Stimulated activated CD8-positive, alpha-beta memory T cell treated with anti-CD3 and anti-CD28 coated beads, Interleukin-4, amount 100 ng/mL, for 24 hours (primary cell): ENCODE measurements around the gene NLGN3.
A peak's percentile ranks its signal among the peaks of the same experiment; 100 is the strongest.
"Not testable (repeated sequence)": the region's sequence is repeated elsewhere in the genome, so short reads cannot be mapped to it uniquely, and the experiment has no call there.

Source experiments
- DNase-seq: peaks from one replicate; pipeline ENCODE4 v3.0.0-alpha.2; 2020; ENCODE audit warnings: low read depth

Gene NLGN3

DNA sequence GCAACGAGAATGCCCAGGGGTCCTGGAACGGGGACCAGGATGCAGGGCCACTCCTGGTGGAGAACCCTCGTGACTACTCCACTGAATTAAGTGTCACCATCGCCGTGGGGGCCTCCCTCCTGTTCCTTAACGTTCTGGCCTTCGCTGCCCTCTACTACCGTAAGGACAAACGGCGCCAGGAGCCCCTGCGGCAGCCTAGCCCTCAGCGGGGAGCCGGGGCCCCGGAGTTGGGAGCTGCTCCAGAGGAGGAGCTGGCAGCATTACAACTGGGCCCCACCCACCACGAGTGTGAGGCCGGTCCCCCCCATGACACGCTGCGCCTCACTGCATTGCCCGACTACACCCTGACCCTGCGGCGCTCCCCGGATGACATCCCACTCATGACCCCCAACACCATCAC lies 24.9 kb downstream of the NLGN3 start:
- DNase-seq: no peak

DNA sequence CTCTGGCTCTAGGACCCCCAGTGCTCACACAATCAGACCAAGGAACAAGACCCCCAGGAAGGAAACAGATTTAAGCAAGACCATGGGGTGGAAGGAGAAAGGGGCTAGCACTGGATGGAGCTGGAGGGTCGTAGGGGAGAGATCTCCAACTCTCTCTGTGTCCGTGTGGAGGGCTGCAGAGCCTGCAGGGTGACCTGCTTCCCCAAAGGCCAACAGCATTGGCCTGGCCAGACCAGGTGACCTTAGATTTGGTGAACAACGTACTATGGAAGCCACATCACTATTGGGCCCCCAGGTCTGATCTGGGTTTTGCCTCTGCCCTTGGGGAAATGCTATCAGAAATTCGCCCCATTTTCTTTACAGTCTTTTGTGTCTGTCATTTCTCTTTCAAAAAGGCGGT lies 26.0 kb downstream of the NLGN3 start:
- DNase-seq: no peak

DNA sequence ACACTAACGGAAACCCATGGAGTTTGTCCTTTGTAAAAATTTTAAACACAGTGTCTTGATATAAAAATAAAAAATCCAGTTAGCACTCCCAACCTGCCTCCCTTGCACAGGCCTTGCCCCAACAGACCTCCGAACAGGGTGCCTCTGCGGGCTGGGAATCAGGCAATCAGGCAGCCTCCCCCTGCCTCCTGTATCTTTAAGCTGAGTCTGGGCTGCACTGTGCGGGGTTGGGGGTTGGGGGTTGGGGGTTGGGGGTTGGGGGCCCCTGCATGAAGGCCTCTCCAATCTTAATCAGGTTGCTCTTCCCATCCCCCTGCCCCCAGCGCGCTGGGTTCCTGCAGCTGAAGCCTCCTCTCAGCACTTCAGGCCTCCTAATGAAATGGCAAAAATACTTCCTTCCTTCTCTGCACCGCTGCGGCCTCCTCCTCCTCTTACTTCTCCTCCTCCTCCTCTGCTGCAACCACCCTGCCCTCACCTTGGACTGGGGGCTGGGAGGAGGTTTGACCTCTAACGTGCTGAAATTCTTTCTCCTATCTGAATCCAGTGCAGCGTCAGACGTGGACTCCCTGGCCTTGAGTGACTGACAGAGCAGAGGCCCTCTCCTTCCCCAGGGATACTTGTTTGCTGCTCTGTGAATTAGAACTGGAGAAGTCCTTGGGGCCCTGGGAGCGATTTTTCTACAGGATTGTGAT lies 26.6 kb downstream of the NLGN3 start:
- DNase-seq: no peak

DNA sequence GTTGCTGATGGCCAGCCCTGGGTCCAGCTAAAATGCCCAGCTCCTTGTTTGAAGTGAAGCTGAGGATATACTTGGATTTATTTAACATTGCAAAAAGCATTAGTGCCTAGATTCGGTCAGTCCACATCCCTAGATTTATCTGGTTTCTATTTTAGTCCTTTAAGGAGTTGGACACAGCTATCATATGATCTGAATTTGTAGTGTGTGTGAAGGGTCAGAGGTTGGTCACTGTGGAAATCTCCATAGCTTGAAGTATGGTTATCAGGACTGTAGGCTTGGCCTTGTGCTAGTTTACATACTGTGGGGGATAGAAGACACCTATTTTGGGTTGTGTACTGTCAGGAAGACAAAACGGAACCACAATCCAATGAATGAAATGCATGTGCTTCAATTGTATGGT lies 28.8 kb downstream of the NLGN3 start:
- DNase-seq: no peak

DNA sequence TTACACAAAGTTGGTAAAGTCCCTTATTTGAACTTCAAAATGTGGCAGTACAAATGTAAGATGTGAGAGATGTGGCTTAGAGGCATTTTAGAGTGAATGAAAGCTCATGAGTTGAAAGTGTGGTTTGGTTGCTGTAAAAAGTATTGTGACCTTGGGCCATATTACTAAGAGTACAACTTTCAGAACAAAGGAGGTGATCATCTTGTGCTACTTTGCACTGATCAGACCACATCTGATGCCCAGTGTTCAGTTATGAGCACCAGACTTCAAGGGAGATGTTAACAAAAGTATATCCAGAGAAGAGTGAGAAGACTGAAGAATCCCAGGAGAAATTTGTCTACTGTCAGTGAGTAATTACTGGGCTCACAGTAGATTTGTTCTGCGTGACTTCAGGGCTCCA lies 30.2 kb downstream of the NLGN3 start:
- no peak for DNase-seq

- DNase-seq: no peak
Measured at GRCh38 chrX:71175531-71175930, 30.9 kb downstream of the NLGN3 start.

DNA sequence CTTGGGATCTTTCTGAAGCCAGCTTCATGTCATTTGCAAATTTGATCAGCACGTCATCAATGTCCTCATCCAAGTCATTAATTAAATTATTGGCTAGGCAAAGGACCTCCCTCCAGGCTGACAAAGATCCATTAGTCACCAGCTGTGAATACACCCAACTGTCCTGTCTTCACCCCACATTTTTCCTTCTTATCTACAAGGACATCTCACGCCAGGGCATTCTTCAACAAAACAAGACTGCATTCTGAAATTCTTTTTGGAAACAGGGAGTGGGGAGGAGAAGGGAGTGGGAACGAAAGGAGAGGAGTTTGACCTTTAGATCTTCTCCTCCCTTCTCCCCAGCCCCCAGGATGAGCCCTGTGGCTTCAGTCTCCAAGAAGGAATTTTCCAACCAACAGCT lies 32.7 kb downstream of the NLGN3 start:
- DNase-seq: no peak

DNA sequence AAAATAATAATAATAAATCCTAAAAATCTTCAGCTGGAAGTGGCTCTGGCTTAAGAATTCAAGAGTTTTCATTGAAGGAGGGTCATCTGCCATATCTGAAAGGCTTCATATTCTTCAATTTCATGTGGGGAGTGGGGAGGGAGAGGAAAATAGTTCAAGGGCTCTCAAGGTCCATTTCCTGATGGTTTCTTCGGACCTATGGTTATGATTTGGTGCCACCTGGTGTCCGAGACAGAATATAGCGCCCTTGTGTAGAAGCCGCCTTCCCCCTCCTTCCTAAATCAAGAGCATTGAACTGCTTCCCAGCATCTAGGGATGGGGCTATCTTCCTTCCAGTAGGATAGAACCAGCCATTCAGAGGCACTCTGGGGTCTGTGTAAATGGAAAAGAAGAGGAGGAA lies 34.3 kb downstream of the NLGN3 start:
- DNase-seq: no peak

DNA sequence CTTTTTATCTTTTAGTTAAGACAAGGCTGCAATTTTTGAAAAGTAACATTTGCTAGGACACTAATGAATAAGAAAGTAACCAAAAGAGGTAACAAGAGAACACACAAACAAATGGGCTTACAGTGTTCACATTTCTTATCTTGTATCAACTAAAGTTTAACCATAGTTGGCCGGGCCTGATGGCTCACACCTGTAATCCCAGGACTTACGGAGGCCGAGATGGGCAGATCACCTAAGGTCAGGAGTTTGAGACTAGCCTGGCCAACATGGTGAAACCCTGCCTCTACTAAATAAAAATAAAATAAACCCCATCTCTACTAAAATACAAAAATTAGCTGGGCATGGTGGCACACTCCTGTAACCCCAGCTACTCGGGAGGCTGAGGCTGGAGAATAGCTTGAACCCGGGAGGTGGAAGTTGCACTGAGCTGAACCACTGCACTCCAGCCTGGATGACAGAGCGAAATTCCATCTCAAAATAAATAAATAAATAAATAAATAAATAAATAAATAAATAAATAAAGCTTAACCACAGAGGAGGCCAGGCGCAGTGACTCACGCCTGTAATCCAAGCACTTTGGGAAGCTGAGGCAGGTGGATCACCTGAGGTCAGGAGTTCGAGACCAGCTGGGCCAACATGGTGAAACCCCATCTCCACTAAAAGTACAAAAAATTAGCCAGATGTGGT lies 36.1 kb downstream of the NLGN3 start:
- not testable (repeated sequence) for DNase-seq

DNA sequence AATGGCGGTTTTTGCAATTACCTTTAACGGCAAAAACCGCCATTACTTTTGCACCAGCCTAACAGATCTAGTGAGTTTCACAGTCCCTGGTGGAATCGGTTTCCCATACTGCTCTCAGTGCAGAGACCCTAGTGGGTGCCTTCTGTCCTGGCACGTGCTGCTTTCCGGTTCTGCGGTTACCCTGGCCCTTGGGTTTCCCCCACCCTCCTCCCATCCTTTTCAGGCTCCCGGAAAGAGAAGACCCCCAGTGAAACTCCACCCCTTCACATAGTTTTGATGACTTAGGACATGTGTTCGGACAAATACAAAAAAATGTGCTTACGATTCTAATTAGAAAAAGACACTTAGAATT lies 36.9 kb downstream of the NLGN3 start:
- DNase-seq: peak; percentile 42

GRCh38 chrX:71181910-71182799 lies 37.5 kb downstream of the NLGN3 start:
- DNase-seq: peak; percentile 65

GRCh38 chrX:71182871-71183270 lies 38.2 kb downstream of the NLGN3 start:
- DNase-seq: no peak

DNA sequence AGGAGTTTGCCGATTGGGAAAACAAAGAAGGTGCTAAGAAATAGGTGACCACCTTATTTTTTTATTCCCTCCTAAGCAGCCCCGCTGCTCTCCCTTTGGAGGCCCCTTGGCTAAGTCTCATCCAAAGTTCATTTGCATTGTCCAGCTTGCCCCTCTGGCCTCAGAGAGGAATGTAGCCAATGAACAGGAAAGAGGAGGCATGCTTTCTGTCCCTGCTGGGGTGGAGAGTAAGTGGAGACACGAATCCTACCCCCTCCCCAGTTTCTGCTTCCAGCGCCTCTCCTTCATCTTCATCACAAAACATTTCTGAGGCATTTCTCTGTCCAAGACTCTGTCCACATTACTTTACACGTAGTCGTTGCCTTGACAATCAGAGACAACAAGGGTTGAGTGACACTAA lies 38.7 kb downstream of the NLGN3 start:
- no peak for DNase-seq

DNA sequence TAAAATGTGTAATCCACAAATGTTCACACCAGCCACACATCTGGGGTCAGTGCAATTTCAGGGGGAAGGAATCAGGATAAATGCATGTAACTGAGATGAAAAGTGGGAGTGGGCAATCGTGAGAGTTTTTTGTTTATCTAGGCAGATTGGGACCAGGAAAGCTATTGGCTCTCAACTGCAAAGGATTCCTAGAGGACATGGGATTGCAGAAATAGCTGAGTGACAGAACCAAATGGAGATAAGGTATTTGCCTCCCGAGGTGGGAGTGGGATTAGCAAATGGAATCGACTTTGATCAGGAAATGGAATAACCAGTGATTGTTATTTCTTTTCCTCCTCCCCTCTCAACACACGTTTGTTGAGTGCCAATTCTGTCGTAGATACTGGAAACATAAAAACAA lies 39.5 kb downstream of the NLGN3 start:
- no peak for DNase-seq

DNA sequence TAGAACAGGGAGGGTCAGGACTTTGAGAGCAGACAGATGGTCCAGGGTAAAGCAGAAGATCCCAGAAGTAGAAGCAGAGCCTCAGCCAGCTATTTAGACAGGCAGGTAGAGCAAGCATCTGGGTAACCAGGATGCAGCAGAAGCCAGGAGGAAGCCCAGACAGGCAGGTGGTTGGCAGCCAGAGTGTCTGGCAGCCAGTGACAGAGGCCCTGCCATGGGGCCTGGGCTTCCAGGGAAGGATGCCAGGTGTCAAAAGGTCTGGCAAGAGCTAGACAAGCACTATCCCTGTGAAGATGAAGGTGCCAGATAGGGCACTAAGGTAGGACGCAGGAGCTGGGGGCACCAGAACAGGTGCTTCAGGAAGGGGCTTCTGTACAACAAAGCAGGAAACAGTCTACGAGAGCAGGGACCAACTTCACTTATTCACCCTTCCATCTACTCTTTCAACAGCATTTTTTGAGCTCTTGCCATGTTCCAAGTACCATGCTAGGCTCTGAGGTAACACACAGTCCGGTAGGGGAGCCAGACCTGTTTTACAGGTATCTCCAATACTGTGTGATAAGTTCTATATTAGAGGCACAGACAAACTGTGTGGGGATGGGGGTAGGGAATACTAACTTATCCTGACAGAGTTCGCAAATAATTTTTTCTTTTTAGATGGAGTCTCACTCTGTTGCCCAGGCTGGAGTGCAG lies 40.3 kb downstream of the NLGN3 start:
- DNase-seq: no peak

DNA sequence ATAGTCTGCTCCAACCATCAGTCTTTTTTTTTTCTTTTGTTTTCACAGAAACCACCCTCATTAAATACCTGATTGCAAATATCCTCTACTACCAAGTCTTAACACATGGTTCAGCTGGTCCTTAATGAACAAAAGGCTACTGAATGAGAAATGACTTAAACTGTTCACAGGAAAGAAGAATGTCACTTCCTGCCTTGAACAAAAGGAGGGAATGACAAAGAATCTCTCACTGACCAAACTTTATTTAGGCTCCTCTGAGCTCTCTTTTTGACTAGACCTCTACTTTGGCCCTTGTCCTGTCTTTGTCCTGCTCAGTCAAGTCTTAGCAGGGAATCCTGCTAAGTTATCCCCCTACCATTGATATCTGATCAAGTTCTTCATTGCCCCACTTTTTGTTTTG lies 46.6 kb downstream of the NLGN3 start:
- DNase-seq: no peak

DNA sequence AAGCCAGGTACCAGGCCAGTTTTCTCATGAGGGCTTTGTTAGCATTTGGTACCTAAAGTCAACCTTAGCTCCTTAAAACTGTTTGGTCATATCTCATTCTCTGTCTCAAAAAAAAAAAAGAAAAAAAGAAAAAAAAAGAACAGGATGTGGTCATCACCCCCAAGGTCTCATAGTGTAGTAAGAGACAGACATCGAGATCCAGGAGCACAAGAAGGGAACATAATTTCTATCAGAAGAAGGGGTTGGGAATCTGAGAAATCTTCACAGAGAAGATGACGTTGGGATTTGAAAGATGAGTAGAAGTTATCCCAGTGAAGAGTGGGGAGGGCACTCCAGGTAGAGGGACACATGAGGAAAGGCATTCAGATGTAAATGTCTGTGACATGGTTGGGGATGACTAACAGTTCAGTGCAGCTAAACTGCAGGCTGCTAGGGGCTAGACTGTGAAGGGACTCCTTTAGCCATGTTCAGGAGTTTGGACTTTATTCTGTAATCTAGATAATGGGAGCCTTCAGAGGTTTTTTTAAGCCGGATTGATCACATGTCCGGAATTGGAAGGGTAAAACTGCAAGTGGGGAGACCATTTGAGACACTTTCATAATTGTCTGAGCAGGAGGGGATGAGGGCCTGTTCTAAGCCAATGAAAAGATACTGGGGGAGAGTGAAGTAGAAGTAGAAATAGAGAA lies 51.5 kb downstream of the NLGN3 start:
- no peak for DNase-seq

DNA sequence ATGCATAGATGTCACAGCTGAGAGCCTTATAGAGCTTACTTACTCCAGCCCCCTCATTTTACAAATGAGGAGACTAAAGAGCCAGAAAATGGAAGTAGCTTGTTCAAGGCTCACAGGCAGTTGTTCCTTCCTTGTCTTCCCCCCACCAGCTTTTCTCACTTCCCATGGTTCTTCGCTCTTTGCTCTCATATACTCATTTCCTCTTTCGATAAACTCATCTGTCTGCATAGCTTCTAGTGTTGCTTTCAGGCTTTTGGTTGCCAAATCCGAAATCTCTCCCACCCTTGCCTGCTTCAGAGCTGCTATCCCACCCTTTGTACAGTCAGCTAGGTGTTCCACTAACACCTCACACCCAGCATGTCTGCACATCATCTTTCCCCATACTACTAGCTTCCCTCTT lies 53.4 kb downstream of the NLGN3 start:
- no peak for DNase-seq

- no peak for DNase-seq
Measured at GRCh38 chrX:71199252-71200008, 54.8 kb downstream of the NLGN3 start.

DNA sequence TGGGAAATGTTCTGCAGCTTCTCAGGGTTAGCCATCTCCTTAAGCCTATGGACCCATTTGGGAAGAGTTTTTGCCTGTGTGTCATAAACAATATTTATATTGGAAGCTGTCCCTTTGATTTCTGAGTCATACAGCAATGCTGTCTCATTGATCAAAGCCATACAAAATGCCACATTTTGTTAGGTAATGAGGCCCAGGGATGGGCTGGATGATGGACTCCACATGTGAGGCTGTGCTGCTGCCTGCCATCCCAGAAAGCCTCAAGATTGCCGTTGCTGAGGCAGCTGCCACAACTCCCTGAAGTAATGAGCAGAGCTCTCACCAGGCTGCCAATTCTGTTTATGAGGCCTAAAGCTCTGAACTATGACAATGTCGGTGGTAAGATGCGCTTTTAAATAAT lies 66.2 kb downstream of the NLGN3 start:
- no peak for DNase-seq

DNA sequence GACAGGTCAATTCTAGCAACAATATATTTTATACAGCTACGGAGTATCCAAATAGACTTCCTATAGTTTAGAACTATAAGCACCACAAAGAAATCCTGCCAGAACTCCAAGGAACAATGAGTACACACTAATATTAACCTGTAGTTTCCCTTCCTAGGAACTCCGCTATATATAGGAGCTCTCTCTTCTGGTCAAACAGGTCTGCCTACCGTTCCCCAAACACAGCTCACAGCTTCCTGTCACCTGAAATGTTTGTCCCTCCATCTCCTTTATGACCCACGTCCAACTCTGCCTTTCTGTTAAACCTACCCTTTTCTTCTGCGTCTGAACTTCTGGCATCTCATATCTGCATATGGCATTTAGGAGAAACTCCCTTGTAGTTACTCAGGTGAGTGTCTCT lies 67.9 kb downstream of the NLGN3 start:
- no peak for DNase-seq
